Endothelial cell of umbilical vein (primary cell): Measurements from ENCODE around the gene SLC30A7.

Experiments
- CTCF ChIP-seq, 2 donors: IDR thresholded peaks; 1 replicate in 1 of 2; 2 replicates in 1 of 2; pipeline ENCODE4 v1.5.1; 2011; ENCODE audit warnings: low read length in 2 of 2, mild to moderate bottlenecking in 2 of 2, moderate library complexity in 2 of 2, control low read depth in 1 of 2, inconsistent platforms in 1 of 2, low read depth in 1 of 2; ENCODE audit not compliant: insufficient read depth in 1 of 2; ENCODE audit errors: extremely low read depth in 1 of 2
- EZH2 ChIP-seq: IDR thresholded peaks from 2 replicates; pipeline ENCODE4 v1.6.1; 2012; ENCODE audit warnings: borderline replicate concordance, low read depth, mild to moderate bottlenecking, moderate library complexity, low read length, inconsistent platforms; ENCODE audit not compliant: severe bottlenecking
- FOS ChIP-seq: IDR thresholded peaks from 2 replicates; pipeline ENCODE4 v1.6.1; 2011; ENCODE audit warnings: mild to moderate bottlenecking, low read length, moderate library complexity, borderline replicate concordance; ENCODE audit not compliant: insufficient read depth
- GATA2 ChIP-seq: IDR thresholded peaks from 2 replicates; pipeline ENCODE4 v1.7.0; 2011; ENCODE audit warnings: low read depth, mild to moderate bottlenecking, moderate library complexity, mixed read lengths, low read length; ENCODE audit not compliant: insufficient read length, insufficient read depth
- JUN ChIP-seq: IDR thresholded peaks from 2 replicates; pipeline ENCODE4 v1.6.1; 2011; ENCODE audit warnings: borderline replicate concordance, low read depth; ENCODE audit not compliant: insufficient read length, insufficient read depth
- MYC ChIP-seq: IDR thresholded peaks from one replicate; pipeline ENCODE4 v1.6.1; 2011; ENCODE audit warnings: mild to moderate bottlenecking, low read depth, low read length
- POLR2A ChIP-seq: IDR thresholded peaks from 2 replicates; pipeline ENCODE4 v1.6.1; 2012; ENCODE audit warnings: low read depth, mild to moderate bottlenecking, control low read depth, low read length
- POLR2AphosphoS5 ChIP-seq: IDR thresholded peaks from 2 replicates; pipeline ENCODE4 v1.6.1; 2012; ENCODE audit warnings: low read depth, mild to moderate bottlenecking, control low read depth, low read length, moderate library complexity; ENCODE audit not compliant: insufficient read depth
- TF ChIP-seq, protein P1 (sequence below): IDR thresholded peaks from 2 replicates; pipeline ENCODE4 v1.6.1; 2011; ENCODE audit not compliant: insufficient read depth, insufficient read length

DNA sequence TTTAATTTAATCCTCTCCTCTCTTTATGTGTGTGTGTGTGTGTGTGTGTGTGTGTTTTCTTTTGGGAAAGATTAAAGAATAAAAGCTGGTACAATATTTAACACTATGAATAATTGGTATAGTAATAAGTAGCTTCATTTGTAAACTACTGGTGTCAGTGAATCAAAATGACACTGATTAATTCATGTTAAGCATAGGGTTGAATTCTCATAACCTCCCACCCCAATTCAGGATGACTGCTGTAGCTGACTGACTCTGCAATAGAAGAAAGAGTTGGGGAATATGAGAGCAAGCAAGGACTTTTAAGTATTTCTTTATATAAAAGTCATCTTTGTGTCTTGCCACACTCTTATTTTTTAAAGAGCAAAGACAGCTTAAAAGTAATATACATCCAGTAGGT, 13.1 kb downstream of the SLC30A7 start:
- no peak for TF ChIP-seq CTCF (IDR thresholded peaks at IDR 0.05; ENCODE audit: extremely low read depth in 1 of 2, insufficient read depth in 1 of 2, low read depth in 1 of 2, low read length in 2 of 2)
- no peak for TF ChIP-seq MYC
- TF ChIP-seq POLR2AphosphoS5: no peak
- TF ChIP-seq EZH2: no peak
- no peak for TF ChIP-seq POLR2A
- TF ChIP-seq FOS: no peak
- TF ChIP-seq JUN: no peak
- TF ChIP-seq, protein P1, sequence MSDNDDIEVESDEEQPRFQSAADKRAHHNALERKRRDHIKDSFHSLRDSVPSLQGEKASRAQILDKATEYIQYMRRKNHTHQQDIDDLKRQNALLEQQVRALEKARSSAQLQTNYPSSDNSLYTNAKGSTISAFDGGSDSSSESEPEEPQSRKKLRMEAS: no peak
- no peak for TF ChIP-seq GATA2
